Ramos (cell line): ENCODE data around the gene CMTM5.
"Not testable (repeated sequence)": the region's sequence is repeated elsewhere in the genome, so short reads cannot be mapped to it uniquely, and the experiment has no call there.

Source experiments
- in situ Hi-C: fragments of 300-500 bp; cut with MboI; formaldehyde crosslinking; loops from one replicate; pipeline ENCODE4 v1.14.3; 2022; ENCODE audit warnings: low sequenced_read_pairs; ENCODE audit not compliant: unreplicated experiment

The CMTM5 gene

GRCh38 chr14:23408307-23408630 lies 31.4 kb downstream of the CMTM5 start:
- in situ Hi-C loops = no loop called here

DNA sequence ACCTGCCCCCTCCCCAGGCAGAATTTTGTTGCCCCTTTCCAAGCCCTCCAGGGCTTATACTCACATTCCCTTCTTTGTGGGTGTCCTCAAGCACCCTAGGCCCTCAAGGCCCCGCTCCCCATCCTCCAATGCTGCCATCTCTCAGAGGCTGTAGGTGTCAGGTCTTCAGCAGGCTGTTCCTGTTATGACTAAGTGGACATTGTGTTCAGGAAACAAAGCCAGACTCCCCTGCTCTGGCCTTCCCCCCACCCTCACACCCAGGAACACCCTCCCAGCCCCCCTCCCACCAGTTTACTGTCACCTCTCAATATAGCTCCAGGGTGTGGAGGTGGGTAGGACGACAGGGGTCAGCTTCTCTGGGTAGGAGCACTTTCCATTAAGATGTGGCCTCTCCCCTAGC lies 32.6 kb downstream of the CMTM5 start:
- in situ Hi-C loops = no loop called here

GRCh38 chr14:23409966-23410635 lies 33.3 kb downstream of the CMTM5 start:
- in situ Hi-C loops = no loop called here

DNA sequence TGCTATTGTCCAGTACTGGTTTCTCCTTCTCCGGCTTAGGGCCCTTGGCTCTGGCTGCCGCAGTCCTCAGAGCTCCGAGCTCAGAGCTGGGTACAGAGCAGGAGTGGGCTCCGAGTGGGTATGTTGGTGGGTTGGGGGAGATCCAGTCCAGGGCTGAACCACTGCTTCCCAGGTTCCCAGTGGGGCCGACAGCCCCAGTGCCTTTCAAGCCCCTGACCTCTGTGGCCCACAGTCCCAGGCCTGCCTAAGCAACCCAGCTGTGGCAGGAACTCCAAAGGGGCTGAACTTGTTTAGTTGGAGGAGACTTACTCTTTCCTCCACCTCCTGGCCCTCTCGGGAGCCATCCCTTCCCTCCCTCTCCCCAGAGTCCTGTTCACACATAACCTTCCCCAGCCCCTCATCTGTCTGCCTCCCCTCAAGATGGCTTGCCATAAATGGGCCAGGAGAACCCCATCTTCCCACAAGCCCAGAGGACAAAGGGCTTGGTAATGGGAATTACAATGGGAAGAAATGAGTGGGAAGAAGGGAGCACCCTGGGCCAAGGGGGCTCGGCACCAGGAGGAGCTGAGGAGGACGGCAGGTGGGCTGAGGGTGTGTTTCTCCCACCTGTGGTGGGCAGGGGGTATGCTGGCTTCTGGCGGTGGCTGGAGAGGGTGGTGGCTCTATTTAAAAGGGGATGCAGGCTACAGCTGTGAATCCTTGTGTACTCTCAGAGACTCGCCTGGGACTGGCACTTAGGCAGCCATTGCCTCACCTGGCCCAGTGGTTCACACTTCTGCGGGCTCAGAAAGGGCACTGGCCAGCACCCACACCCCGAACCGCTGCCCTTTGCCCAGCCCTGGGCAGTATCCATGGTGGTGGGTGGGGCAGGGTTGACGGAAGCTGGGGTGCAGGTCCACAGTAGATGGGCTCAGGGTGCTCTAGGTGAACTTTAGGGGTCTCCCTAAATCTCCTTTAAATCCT lies 35.0 kb downstream of the CMTM5 start:
- in situ Hi-C loops = no loop called here

GRCh38 chr14:23413681-23414080 lies 36.8 kb downstream of the CMTM5 start:
- in situ Hi-C loops = no loop called here

GRCh38 chr14:23414254-23414653 lies 37.4 kb downstream of the CMTM5 start:
- in situ Hi-C loops = no loop called here

DNA sequence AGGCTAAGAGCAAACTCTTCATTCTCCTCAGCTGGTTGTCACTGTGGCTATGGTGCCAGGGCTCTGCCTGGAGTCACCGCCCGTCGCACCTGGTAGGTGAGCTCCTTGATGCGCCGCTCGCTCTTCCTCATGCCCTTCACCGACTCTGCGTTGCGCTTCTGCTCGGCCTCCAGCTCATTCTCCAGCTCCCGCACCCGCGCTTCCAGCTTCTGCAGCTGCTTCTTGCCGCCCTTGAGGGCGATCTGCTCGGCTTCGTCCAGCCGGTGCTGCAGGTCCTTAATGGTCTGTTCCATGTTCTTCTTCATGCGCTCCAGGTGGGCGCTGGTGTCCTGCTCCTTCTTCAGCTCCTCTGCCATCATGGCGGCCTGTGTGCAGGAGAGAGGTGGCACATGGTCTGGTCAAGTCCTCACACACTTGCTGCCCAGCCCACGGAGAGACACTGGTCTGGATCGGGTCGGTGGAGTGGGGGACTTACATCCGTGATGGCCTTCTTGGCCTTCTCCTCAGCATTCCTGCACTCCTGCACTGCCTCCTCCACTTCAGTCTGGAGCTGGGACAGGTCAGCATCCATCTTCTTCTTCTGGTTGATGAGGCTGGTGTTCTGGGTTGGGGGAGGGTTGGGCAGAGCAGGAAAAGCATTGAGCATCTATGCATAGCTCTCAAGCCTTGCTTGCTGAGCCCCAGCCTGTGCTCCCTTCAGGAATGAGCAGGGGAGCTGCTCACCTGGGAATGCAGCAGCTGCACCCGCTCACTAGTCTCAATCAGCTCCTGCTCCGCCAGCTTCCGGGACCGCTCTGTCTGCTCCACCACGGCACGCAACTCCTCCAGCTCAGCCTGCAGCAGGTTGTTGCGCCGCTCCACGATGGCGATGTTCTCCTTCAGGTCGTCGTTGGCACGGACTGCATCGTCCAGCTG lies 38.3 kb downstream of the CMTM5 start:
- in situ Hi-C loops = no loop called here

GRCh38 chr14:23415821-23416778 lies 39.3 kb downstream of the CMTM5 start:
- in situ Hi-C loops = no loop called here

DNA sequence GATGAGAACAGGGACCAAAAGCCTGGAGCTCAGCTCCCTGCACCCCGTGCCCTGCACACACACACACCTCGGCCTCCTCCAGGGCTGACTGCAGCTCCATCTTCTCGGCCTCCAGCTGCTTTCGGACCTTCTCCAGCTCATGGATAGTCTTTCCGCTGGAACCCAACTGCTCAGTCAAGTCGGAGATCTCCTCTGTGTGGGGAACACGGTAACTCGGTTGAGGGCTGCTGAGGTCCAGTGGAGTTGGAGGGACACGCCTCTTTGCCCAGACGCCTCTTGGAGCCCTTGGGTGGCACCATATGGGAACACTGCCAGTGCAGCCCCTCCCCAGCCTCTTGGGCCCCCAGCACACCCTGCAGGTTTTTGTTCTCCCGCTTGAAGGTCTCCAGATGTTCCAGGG lies 40.0 kb downstream of the CMTM5 start:
- in situ Hi-C loops = no loop called here

- in situ Hi-C loops = not testable (repeated sequence)
These were observed 40.4 kb downstream of the CMTM5 start for GRCh38 chr14:23417269-23417668.

DNA sequence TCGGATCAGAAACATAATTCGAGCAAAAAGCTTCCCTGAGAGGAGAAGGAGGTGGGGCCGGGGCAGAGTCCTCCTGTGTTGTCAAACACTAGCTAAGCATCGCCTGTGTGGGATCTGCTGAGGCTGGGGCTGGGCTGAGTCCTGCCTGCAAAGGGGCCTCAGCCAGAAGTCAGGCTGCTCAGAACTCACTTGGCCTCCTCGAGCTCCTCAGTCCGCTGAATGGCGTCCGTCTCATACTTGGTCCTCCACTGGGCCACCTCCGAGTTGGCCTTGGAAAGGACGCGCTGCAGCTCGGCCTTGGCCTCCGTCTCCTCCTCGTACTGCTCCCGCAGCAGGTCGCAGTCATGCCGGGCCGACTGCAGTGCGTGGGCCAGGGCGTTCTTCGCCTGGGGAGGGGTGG lies 41.2 kb downstream of the CMTM5 start:
- in situ Hi-C loops = no loop called here

- in situ Hi-C loops = not testable (repeated sequence)
These were observed 42.8 kb downstream of the CMTM5 start for GRCh38 chr14:23419646-23420045.

- in situ Hi-C loops = no loop called here
These were observed 44.7 kb downstream of the CMTM5 start for GRCh38 chr14:23421594-23421993.

DNA sequence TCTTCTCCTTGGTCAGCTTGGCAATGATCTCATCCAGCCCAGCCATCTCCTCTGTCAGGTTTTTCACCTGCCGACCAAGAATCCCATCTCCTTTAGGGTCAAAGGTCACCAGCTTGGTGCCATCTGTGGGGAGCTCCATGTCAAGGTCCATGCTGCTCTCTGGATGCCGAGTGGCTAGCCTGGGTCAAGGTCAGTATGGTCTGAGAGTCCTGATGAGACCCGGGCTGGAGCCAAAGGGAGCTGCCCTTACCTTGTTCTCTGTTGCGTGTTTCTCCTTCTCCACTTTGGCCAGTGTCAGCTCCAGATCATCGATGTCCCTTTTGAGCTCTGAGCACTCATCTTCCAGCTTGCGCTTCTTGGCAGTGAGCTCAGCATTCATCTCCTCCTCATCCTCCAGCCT lies 46.8 kb downstream of the CMTM5 start:
- in situ Hi-C loops = no loop called here

DNA sequence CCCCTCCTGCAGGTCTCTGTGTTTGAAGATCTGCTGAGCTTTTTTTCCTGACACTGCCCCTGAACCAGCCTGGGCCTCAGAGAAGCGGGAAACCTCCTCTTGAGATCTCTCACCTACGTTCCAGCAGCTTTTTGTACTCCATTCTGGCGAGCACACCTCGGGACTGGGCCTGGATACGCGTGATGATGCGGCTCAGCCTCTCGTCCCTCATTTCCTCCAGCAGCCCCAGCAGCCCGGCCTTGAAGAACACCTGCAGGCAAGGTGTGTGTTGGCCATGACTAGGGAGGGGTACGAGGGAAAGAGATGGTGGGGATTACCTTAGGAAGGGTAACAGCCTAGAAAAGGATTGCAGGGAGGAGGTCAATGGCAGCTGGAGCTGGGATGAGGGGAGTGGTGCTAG lies 48.3 kb downstream of the CMTM5 start:
- in situ Hi-C loops = no loop called here

DNA sequence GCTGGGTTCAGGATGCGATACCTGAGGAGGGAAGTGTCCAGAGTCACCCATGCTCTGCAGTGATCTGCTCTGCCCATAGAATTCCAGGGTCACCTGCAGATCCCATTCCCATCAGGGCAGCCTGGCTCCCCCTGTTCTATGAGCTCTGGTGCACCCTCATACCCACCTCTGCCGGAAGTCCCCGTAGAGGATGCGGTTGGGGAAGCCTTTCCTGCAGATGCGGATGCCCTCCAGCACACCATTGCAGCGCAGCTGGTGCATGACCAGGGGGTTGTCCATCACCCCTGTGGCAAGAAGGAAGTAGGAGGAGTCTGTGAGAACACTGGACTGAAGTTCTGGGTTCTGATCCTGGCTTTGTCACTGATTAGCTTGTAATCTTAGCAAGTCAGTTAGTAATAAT lies 49.0 kb downstream of the CMTM5 start:
- in situ Hi-C loops = not testable (repeated sequence)

DNA sequence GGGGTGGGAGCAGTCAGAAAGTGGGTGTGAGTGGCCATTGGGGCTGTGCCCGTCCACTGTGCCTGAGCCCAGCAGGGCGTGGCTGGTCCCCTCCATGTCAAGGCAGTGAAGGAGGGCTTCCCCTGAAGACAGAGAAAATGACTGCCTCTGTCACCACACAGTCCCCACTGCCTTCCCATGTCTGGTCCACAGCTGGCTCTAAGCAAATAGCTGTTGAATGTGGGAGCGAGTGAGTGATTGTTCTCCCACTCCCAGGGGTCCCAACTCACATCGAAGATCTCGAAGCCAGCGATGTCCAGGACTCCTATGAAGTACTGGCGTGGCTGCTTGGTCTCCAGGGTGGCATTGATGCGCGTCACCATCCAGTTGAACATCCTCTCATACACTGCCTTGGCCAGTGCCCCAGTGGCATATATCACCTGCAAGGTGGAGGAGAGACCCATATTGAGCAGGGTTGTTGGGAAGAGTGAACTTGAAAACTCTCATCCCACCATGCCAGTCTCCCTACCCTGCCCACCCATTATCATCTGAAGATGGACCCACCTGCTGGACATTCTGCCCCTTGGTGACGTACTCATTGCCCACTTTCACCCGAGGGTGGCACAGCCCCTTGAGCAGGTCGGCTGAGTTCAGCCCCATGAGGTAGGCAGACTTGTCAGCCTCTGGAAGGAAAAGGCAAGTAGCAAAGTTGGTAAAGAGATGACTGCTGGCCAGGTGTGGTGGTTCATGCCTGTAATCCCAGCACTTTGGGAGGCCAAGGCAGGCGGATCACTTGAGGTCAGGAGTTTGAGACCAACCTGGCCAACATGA lies 52.0 kb downstream of the CMTM5 start:
- in situ Hi-C loops = no loop called here
